NCI-H345 treated with DMSO at 0.1 percent for 48 hours (cell line): ENCODE data around the gene ZNF746.
A peak's percentile ranks its signal among the peaks of the same experiment; 100 is the strongest.
"Not testable (repeated sequence)": the region's sequence is repeated elsewhere in the genome, so short reads cannot be mapped to it uniquely, and the experiment has no call there.

Experiments used
- DNase-seq: peaks from one replicate; lab custom pipeline; 2025; ENCODE audit not compliant: unreplicated experiment; lab: John Stamatoyannopoulos, UW

Gene ZNF746

GRCh38 chr7:149497467-149498261 lies at the start of gene ZNF746:
Gene ZNF746 (minus strand): TSS chr7:149497809. CDS start chr7:149497536, 273 bp downstream.
- peak; percentile 19 for DNase-seq

- no peak for DNase-seq
Measured at GRCh38 chr7:149547126-149547525, 49.5 kb upstream of the ZNF746 start.

- DNase-seq = no peak
Measured at GRCh38 chr7:149546331-149546730, 48.7 kb upstream of the ZNF746 start.

- no peak for DNase-seq
Measured at GRCh38 chr7:149544028-149544427, 46.4 kb upstream of the ZNF746 start.

- no peak for DNase-seq
Measured at GRCh38 chr7:149532654-149533053, 35.0 kb upstream of the ZNF746 start.

GRCh38 chr7:149529136-149529718 lies 31.6 kb upstream of the ZNF746 start:
- no peak for DNase-seq

- DNase-seq = no peak
Measured at GRCh38 chr7:149527414-149527813, 29.8 kb upstream of the ZNF746 start.

- no peak for DNase-seq
Measured at GRCh38 chr7:149525280-149525679, 27.7 kb upstream of the ZNF746 start.

- DNase-seq = no peak
Measured at GRCh38 chr7:149524394-149524793, 26.8 kb upstream of the ZNF746 start.

- DNase-seq = no peak
Measured at GRCh38 chr7:149510248-149510647, 12.6 kb upstream of the ZNF746 start.

GRCh38 chr7:149509774-149510173 lies 12.2 kb upstream of the ZNF746 start:
- DNase-seq = no peak

- no peak for DNase-seq
Measured at GRCh38 chr7:149505551-149505950, 7.9 kb upstream of the ZNF746 start.

GRCh38 chr7:149501651-149502050 lies 4.0 kb upstream of the ZNF746 start:
- DNase-seq = no peak

- no peak for DNase-seq
Measured at GRCh38 chr7:149500910-149501309, 3.3 kb upstream of the ZNF746 start.

- no peak for DNase-seq
Measured at GRCh38 chr7:149500201-149500600, 2.6 kb upstream of the ZNF746 start.

- DNase-seq = no peak
Measured at GRCh38 chr7:149498811-149499210, 1.2 kb upstream of the ZNF746 start.

GRCh38 chr7:149496642-149497391 lies 792 bp downstream of the ZNF746 start:
- DNase-seq = no peak

GRCh38 chr7:149495785-149496641 lies 1.6 kb downstream of the ZNF746 start:
- peak; percentile 8 for DNase-seq

GRCh38 chr7:149494738-149495368 lies 2.8 kb downstream of the ZNF746 start:
- no peak for DNase-seq

- DNase-seq = not testable (repeated sequence)
Measured at GRCh38 chr7:149493975-149494374, 3.6 kb downstream of the ZNF746 start.
